Measurements from ENCODE around the gene CELF4. TPM values are rescaled to one million over a fixed set of nuclear protein-coding genes. Genes with fewer than 3 reads are reported as not detected.

Gene CELF4
- total RNA-seq, 2 experiments from 2014 or later, result not detected

- H3K9me3 Mint-ChIP-seq, result no peaks in the 10 kb centered on the region
- peaks cover 41% of the 10 kb centered on the region for H3K27me3 Mint-ChIP-seq
- H3K4me3 Mint-ChIP-seq, result no peak overlapping the region
- no peak for DNase-seq
- POLR2A ChIA-PET, result no interaction called here
- no peak overlapping the region for H3K27ac Mint-ChIP-seq
- no peaks in the 10 kb centered on the region for H3K36me3 Mint-ChIP-seq (ENCODE audit: low read depth)
- peaks cover 2% of the 10 kb centered on the region for H3K4me1 Mint-ChIP-seq
- CTCF ChIA-PET, result interaction anchor here (1.1 kb wide), 1 partner anchor 93 kb away, joined by 3 read pairs; no protein-coding TSS in a partner anchor
Observed at GRCh38 chr18:37249895-37250618, 315.5 kb downstream of the CELF4 start.

GRCh38 chr18:37249171-37249886 is 316.3 kb downstream of the CELF4 start:
- no peak for DNase-seq
- H3K9me3 Mint-ChIP-seq, result no peaks in the 10 kb centered on the region
- no peaks in the 10 kb centered on the region for H3K36me3 Mint-ChIP-seq (ENCODE audit: low read depth)
- H3K4me3 Mint-ChIP-seq, result no peak overlapping the region
- H3K4me1 Mint-ChIP-seq, result no peaks in the 10 kb centered on the region
- H3K27ac Mint-ChIP-seq, result no peak overlapping the region
- ChIA-PET POLR2A (no interaction called here), CTCF (interaction anchor here (1.1 kb wide), 1 partner anchor 94 kb away, joined by 3 read pairs; no protein-coding TSS in a partner anchor)
- H3K27me3 Mint-ChIP-seq, result peaks cover 40% of the 10 kb centered on the region

GRCh38 chr18:37248281-37248680 is 317.3 kb downstream of the CELF4 start:
- no peaks in the 10 kb centered on the region for H3K36me3 Mint-ChIP-seq (ENCODE audit: low read depth)
- peaks cover 45% of the 10 kb centered on the region for H3K27me3 Mint-ChIP-seq
- DNase-seq, result no peak
- no peak overlapping the region for H3K27ac Mint-ChIP-seq
- H3K4me3 Mint-ChIP-seq, result no peak overlapping the region
- CTCF ChIA-PET, result no interaction called here
- POLR2A ChIA-PET, result no interaction called here
- H3K9me3 Mint-ChIP-seq, result no peaks in the 10 kb centered on the region
- H3K4me1 Mint-ChIP-seq, result no peaks in the 10 kb centered on the region

- Mint-ChIP-seq H3K27ac (no peak overlapping the region), H3K4me3 (no peak overlapping the region), H3K9me3 (no peaks in the 10 kb centered on the region), H3K36me3 (ENCODE audit: low read depth) (no peaks in the 10 kb centered on the region), H3K27me3 (peaks cover 43% of the 10 kb centered on the region), H3K4me1 (no peaks in the 10 kb centered on the region)
- DNase-seq, result no peak
- POLR2A ChIA-PET, result no interaction called here
- CTCF ChIA-PET, result no interaction called here
Observed at GRCh38 chr18:37247497-37248161, 318.0 kb downstream of the CELF4 start.

GRCh38 chr18:37246779-37247340 is 318.7 kb downstream of the CELF4 start:
- Mint-ChIP-seq H3K27ac (no peak overlapping the region), H3K27me3 (peaks cover 38% of the 10 kb centered on the region), H3K36me3 (ENCODE audit: low read depth) (no peaks in the 10 kb centered on the region), H3K9me3 (no peaks in the 10 kb centered on the region), H3K4me1 (no peaks in the 10 kb centered on the region), H3K4me3 (no peak overlapping the region)
- POLR2A ChIA-PET, result no interaction called here
- no peak for DNase-seq
- CTCF ChIA-PET, result no interaction called here

GRCh38 chr18:37244618-37245017 is 321.0 kb downstream of the CELF4 start:
- Mint-ChIP-seq H3K27me3 (peaks cover 31% of the 10 kb centered on the region), H3K4me1 (no peaks in the 10 kb centered on the region), H3K36me3 (ENCODE audit: low read depth) (no peaks in the 10 kb centered on the region), H3K4me3 (no peak overlapping the region), H3K9me3 (no peaks in the 10 kb centered on the region), H3K27ac (no peak overlapping the region)
- ChIA-PET CTCF (no interaction called here), POLR2A (no interaction called here)
- no peak for DNase-seq

- Mint-ChIP-seq H3K4me3 (no peak overlapping the region), H3K27me3 (peaks cover 31% of the 10 kb centered on the region), H3K27ac (no peak overlapping the region), H3K36me3 (ENCODE audit: low read depth) (no peaks in the 10 kb centered on the region), H3K4me1 (no peaks in the 10 kb centered on the region), H3K9me3 (no peaks in the 10 kb centered on the region)
- ChIA-PET CTCF (no interaction called here), POLR2A (no interaction called here)
- no peak for DNase-seq
Observed at GRCh38 chr18:37243741-37244140, 321.9 kb downstream of the CELF4 start.

GRCh38 chr18:37242826-37243560 is 322.6 kb downstream of the CELF4 start:
- no peaks in the 10 kb centered on the region for H3K9me3 Mint-ChIP-seq
- POLR2A ChIA-PET, result no interaction called here
- CTCF ChIA-PET, result no interaction called here
- H3K36me3 Mint-ChIP-seq (ENCODE audit: low read depth), result no peaks in the 10 kb centered on the region
- H3K4me1 Mint-ChIP-seq, result no peaks in the 10 kb centered on the region
- H3K27me3 Mint-ChIP-seq, result peaks cover 31% of the 10 kb centered on the region
- DNase-seq, result no peak
- no peak overlapping the region for H3K27ac Mint-ChIP-seq
- H3K4me3 Mint-ChIP-seq, result no peak overlapping the region

GRCh38 chr18:37242091-37242490 is 323.5 kb downstream of the CELF4 start:
- Mint-ChIP-seq H3K27me3 (peaks cover 31% of the 10 kb centered on the region), H3K4me3 (no peak overlapping the region)
- DNase-seq, result no peak

GRCh38 chr18:37238282-37239108 is 327.1 kb downstream of the CELF4 start:
- H3K4me1 Mint-ChIP-seq, result no peaks in the 10 kb centered on the region
- DNase-seq, result no peak
- peaks cover 9% of the 10 kb centered on the region for H3K27me3 Mint-ChIP-seq
- ChIA-PET CTCF (no interaction called here), POLR2A (no interaction called here)
- H3K9me3 Mint-ChIP-seq, result no peaks in the 10 kb centered on the region
- no peak overlapping the region for H3K27ac Mint-ChIP-seq
- H3K4me3 Mint-ChIP-seq, result no peak overlapping the region
- H3K36me3 Mint-ChIP-seq (ENCODE audit: low read depth), result no peaks in the 10 kb centered on the region

More at GRCh38 chr18:37242091-37242490, 323.5 kb downstream of the CELF4 start:
- ChIA-PET POLR2A (no interaction called here), CTCF (no interaction called here)
- no peaks in the 10 kb centered on the region for H3K36me3 Mint-ChIP-seq (ENCODE audit: low read depth)
- no peaks in the 10 kb centered on the region for H3K9me3 Mint-ChIP-seq
- no peaks in the 10 kb centered on the region for H3K4me1 Mint-ChIP-seq
- H3K27ac Mint-ChIP-seq, result no peak overlapping the region

GRCh38 chr18:37235583-37235982 is 330.0 kb downstream of the CELF4 start:
- H3K4me1 Mint-ChIP-seq, result no peaks in the 10 kb centered on the region
- H3K36me3 Mint-ChIP-seq (ENCODE audit: low read depth), result no peaks in the 10 kb centered on the region
- no peak for DNase-seq
- peaks cover 2% of the 10 kb centered on the region for H3K27me3 Mint-ChIP-seq
- CTCF ChIA-PET, result no interaction called here
- H3K27ac Mint-ChIP-seq, result no peak overlapping the region
- H3K9me3 Mint-ChIP-seq, result no peaks in the 10 kb centered on the region
- POLR2A ChIA-PET, result interaction anchor here (0.6 kb wide), 1 partner anchor 101 kb away, joined by 3 read pairs; no protein-coding TSS in a partner anchor
- no peak overlapping the region for H3K4me3 Mint-ChIP-seq

- no peak overlapping the region for H3K4me3 Mint-ChIP-seq
- ChIA-PET POLR2A (no interaction called here), CTCF (no interaction called here)
- peaks cover 2% of the 10 kb centered on the region for H3K9me3 Mint-ChIP-seq
- no peak for DNase-seq
- no peaks in the 10 kb centered on the region for H3K4me1 Mint-ChIP-seq
- no peaks in the 10 kb centered on the region for H3K27me3 Mint-ChIP-seq
- peaks cover under 1% of the 10 kb centered on the region for H3K36me3 Mint-ChIP-seq (ENCODE audit: low read depth)
- H3K27ac Mint-ChIP-seq, result no peak overlapping the region
Observed at GRCh38 chr18:37231251-37231650, 334.3 kb downstream of the CELF4 start.

Data from activated CD4-positive, alpha-beta T cell treated with anti-CD3 and anti-CD28 coated beads, Interleukin-2, amount 10 ng/mL, durations not matched to agents 7 days and 5 days (primary cell).